Fibroblast of lung (primary cell): Measurements from ENCODE around the gene UBTF.

Experiments
- CTCF ChIP-seq, 2 donors: IDR thresholded peaks in 1 of 2; conservative IDR thresholded peaks in 1 of 2; 1 replicate in 1 of 2; 2 replicates in 1 of 2; pipeline ENCODE4 v1.5.1; 2011 to 2012; ENCODE audit warnings: low read length in 2 of 2, control low read depth in 1 of 2, inconsistent platforms in 1 of 2, low read depth in 1 of 2, mild to moderate bottlenecking in 1 of 2
- EZH2 ChIP-seq: IDR thresholded peaks from 2 replicates; pipeline ENCODE4 v1.5.1; 2012; ENCODE audit warnings: low read length, control low read depth, mild to moderate bottlenecking; ENCODE audit errors: missing control alignments

DNA sequence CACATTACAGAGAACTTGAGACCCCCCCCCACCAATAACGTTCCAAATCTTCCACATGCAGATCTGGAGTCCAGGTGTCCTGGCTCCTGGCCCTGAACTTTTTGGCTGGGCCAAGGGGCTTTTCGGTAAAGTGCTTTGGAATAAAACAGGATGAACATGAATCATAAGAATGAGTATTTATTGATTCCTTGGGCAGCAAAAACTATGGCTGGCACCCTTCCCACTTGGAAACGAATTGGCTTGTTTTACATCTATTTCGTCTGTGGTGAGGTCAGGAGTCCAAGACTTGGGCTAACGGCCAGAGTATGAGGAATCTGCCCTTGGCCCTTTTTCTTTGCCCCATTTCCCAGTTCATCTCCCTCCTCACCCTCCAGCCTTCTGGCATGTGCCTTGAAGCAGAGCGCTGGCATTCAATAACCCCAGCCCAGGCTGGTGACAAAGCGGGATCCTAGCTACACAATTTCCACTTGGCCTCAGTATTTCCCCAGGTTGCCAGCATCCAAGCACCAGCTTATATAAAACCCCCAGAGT lies 4.1 kb upstream of the UBTF start:
- TF ChIP-seq CTCF (conservative IDR thresholded peaks at IDR 0.05 in 1 of 2, IDR thresholded peaks at IDR 0.05 in 1 of 2; ENCODE audit: low read depth in 1 of 2, low read length in 2 of 2) (no peak), EZH2 (no peak)
